OCI-LY7 (cell line): ENCODE results near the gene COLQ.

Experiments
- CTCF ChIP-seq: fragments of 200-600 bp; sonication (generic); conservative IDR thresholded peaks from 2 replicates; pipeline ENCODE4 v1.5.1; 2014; ENCODE audit warnings: mild to moderate bottlenecking, antibody characterized with exemption, low read length, moderate library complexity, mixed read lengths
- EZH2phosphoT487 ChIP-seq: fragments of 200-600 bp; sonication (generic); IDR thresholded peaks from 2 replicates; pipeline ENCODE4 v1.6.1; 2018; ENCODE audit warnings: low read depth, borderline replicate concordance, mild to moderate bottlenecking, mixed run types, antibody characterized with exemption, low read length, moderate library complexity, mixed read lengths

DNA sequence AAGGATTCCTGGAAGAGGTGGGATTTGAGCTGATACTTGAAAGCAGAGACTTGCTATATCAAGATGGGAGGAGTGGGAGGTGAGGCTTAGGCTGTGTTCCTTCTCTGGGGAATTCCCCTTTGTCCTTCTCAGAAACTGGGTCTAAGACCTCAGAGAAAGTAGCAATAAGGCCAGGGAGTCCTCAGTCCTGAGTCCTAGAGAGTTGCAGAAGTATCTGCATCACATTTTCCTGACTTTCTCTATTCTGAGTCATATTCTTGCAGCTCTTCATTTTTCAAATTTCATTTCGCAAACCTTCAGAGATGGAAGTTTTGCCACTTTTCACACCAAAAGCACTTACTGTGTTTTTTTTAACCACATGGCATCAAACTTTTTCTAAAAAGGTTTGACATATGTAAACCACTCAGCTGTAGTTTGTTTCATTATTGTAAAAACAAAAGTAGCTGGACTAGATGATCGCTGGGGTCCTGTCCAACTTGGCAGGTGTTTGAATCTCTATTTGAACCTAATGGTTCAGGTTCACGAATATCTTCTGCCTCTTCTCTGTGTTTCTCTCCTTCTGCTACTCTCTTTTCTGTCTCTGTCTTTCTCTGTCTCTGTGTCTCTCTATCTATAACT lies 21.3 kb downstream of the COLQ start:
- TF ChIP-seq CTCF (no peak), EZH2phosphoT487 (no peak)
